ENCODE results near the gene ARL13B. TPM values are rescaled to one million over a fixed set of nuclear protein-coding genes. Genes with fewer than 3 reads are reported as not detected.
"Not testable (repeated sequence)": the region's sequence is repeated elsewhere in the genome, so short reads cannot be mapped to it uniquely, and the experiment has no call there.

The ARL13B gene
- polyA plus RNA-seq, 1 experiment = 4.6 TPM

DNA sequence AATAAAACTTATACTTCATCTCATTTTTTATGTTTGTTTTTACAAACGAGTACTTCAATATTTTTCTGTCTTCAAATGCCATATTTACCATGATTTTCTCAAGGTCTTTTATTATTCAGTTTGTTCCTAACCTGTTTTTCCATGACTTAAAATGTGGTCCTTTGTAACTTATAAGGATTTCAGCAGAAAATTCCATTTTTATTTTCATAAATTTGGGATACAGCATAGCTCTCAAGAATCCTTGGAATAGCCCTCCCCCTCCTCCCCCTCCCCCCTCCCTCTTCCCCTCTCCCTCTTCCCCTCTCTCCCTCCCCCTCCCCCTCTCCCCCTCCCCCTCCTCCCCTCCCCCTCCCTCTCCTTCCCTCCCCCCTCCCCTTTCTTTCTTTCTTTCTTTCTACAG is 63.3 kb downstream of the ARL13B start:
- CTCF ChIA-PET = no interaction called here
- Histone ChIP-seq H3K36me3 (ENCODE audit: control insufficient read depth, insufficient read depth, low read length) (no peaks in the 10 kb centered on the region), H3K4me3 (ENCODE audit: low read depth, low read length) (no peak overlapping the region), H3K27me3 (ENCODE audit: control insufficient read depth, insufficient read depth, low read length) (no peaks in the 10 kb centered on the region)
- TF ChIP-seq, protein P1, sequence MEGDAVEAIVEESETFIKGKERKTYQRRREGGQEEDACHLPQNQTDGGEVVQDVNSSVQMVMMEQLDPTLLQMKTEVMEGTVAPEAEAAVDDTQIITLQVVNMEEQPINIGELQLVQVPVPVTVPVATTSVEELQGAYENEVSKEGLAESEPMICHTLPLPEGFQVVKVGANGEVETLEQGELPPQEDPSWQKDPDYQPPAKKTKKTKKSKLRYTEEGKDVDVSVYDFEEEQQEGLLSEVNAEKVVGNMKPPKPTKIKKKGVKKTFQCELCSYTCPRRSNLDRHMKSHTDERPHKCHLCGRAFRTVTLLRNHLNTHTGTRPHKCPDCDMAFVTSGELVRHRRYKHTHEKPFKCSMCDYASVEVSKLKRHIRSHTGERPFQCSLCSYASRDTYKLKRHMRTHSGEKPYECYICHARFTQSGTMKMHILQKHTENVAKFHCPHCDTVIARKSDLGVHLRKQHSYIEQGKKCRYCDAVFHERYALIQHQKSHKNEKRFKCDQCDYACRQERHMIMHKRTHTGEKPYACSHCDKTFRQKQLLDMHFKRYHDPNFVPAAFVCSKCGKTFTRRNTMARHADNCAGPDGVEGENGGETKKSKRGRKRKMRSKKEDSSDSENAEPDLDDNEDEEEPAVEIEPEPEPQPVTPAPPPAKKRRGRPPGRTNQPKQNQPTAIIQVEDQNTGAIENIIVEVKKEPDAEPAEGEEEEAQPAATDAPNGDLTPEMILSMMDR (IDR thresholded peaks at IDR 0.05; ENCODE audit: insufficient read depth, low read depth, low read length) = no peak
- DNase-seq (ENCODE audit: low read depth) = no peak
- POLR2A ChIA-PET = no interaction called here

DNA sequence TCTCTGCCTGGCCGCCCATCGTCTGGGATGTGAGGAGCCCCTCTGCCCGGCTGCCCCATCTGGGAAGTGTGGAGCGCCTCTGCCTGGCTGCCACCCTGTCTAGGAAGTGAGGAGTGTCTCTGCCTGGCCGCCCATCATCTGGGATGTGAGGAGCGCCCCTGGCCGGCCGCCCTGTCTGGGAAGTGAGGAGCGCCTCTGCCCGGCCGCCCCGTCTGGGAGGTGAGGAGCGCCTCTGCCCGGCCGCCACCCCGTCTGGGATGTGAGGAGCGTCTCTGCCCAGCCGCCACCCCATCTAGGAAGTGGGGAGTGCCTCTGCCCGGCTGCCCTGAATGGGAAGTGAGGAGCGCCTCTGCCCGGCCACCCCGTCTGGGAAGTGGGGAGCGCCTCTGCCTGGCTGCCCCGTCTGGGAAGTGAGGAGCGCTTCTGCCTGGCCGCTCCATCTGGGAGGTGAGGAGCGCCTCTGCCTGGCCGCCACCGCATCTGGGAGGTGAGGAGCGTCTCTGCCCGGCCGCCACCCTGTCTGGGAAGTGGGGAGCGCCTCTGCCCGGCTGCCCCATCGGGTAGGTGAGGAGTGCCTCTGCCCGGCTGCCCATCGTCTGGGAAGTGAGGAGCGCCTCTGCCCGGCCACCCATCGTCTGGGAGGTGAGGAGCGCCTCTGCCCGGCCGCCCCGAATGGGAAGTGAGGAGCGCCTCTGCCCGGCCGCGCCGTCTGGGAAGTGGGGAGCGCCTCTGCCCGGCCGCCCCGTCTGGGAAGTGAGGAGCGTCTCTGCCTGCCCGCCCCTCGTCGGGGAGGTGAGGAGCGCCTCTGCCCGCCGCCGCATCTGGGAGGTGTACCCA is 64.4 kb downstream of the ARL13B start:
- POLR2A ChIA-PET; H3K36me3 ChIP-seq (ENCODE audit: control insufficient read depth, insufficient read depth, low read length); H3K27me3 ChIP-seq (ENCODE audit: control insufficient read depth, insufficient read depth, low read length); CTCF ChIA-PET; H3K4me3 ChIP-seq (ENCODE audit: low read depth, low read length); DNase-seq (ENCODE audit: low read depth): not testable (repeated sequence)

DNA sequence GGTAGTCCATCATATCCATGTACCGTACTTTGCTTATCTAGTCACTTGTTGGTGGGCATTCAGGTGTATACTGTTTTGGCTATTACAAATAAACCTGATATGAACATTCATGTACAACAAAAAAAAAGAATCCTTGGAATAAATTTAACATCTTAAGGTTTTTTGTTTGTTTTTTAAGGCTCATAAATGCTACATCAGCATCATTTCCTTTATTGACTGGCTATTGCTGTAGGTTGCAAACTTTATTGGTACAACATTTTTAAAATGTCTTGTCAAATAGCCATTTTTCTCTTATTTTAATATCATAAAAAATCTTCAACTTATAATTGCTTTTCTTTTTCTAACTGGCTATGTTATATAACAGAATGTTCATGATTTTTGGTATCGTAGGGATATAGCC is 66.6 kb downstream of the ARL13B start:
- ChIA-PET POLR2A (no interaction called here), CTCF (no interaction called here)
- TF ChIP-seq, protein P1 (IDR thresholded peaks at IDR 0.05; ENCODE audit: insufficient read depth, low read depth, low read length) = no peak
- Histone ChIP-seq H3K27me3 (ENCODE audit: control insufficient read depth, insufficient read depth, low read length) (no peaks in the 10 kb centered on the region), H3K4me3 (ENCODE audit: low read depth, low read length) (no peak overlapping the region), H3K36me3 (ENCODE audit: control insufficient read depth, insufficient read depth, low read length) (no peaks in the 10 kb centered on the region)
- no peak for DNase-seq (ENCODE audit: low read depth)

DNA sequence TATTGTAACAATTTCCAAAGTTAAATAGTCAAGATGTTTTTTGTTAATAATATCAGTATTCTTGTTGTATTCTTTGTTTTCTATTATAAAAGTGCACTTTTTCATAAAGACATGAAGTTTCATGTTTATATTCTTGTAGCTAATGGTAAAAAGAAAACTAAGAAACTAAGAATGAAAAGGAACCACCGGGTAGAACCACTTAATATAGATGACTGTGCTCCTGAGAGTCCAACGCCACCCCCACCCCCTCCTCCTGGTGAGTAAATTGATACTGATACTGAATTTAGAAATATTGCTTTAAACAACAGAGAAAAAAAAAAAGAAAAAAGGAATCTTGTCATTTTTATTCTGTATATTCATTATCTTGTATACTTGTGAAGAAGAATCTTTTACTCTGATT is 69.3 kb downstream of the ARL13B start:
- Histone ChIP-seq H3K4me3 (ENCODE audit: low read depth, low read length) (no peak overlapping the region), H3K36me3 (ENCODE audit: control insufficient read depth, insufficient read depth, low read length) (no peaks in the 10 kb centered on the region), H3K27me3 (ENCODE audit: control insufficient read depth, insufficient read depth, low read length) (no peaks in the 10 kb centered on the region)
- TF ChIP-seq, protein P1 (IDR thresholded peaks at IDR 0.05; ENCODE audit: insufficient read depth, low read depth, low read length) = no peak
- DNase-seq (ENCODE audit: low read depth) = no peak
- CTCF ChIA-PET = no interaction called here
- POLR2A ChIA-PET = no interaction called here

DNA sequence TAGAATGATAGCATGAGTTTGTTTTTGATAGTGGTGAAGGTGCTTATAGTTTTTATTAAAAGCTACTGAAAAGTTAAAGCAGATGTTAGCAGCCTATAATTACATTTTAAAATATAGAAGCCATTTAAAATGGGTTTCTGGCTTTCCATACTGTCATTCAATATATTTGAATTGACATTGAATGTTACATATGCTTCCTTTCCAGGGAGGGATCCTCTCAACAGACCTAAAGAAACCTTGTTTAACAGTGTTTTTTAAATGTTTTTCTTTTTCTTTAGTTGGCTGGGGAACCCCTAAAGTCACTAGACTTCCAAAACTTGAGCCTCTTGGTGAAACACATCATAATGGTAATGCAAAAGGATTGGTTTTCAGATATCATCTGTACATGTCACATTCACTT is 70.6 kb downstream of the ARL13B start:
- TF ChIP-seq, protein P1 (IDR thresholded peaks at IDR 0.05; ENCODE audit: insufficient read depth, low read depth, low read length) = no peak
- DNase-seq (ENCODE audit: low read depth) = no peak
- ChIA-PET CTCF (interaction anchor here (1.6 kb wide), 1 partner anchor 14 kb away, joined by 6 read pairs; no protein-coding TSS in a partner anchor), POLR2A (no interaction called here)
- H3K4me3 ChIP-seq (ENCODE audit: low read depth, low read length) = no peak overlapping the region
- H3K27me3 ChIP-seq (ENCODE audit: control insufficient read depth, insufficient read depth, low read length) = no peaks in the 10 kb centered on the region
- H3K36me3 ChIP-seq (ENCODE audit: control insufficient read depth, insufficient read depth, low read length) = no peaks in the 10 kb centered on the region

DNA sequence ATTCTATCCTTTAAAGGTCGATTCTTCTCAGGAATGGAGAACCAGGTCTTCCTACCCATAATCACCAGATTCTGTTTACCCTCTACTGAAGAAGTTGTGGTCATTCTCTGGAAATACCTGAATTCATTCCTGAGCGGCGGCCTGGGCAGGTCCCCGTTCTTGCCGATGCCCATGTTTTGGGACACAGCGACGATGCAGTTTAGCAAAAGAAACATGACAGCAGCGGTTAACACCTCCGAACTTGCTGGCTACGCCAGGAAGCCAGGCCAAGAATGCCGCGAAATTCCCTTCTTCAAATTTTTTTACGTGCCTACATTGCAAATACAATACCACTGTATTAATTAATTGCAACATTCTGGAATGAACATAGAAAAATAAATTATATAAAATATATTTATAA is 81.3 kb downstream of the ARL13B start:
- POLR2A ChIA-PET = no interaction called here
- no peaks in the 10 kb centered on the region for H3K27me3 ChIP-seq (ENCODE audit: control insufficient read depth, insufficient read depth, low read length)
- no peak for DNase-seq (ENCODE audit: low read depth)
- no peaks in the 10 kb centered on the region for H3K36me3 ChIP-seq (ENCODE audit: control insufficient read depth, insufficient read depth, low read length)
- CTCF ChIA-PET = no interaction called here
- H3K4me3 ChIP-seq (ENCODE audit: low read depth, low read length) = no peak overlapping the region
- TF ChIP-seq, protein P1 (IDR thresholded peaks at IDR 0.05; ENCODE audit: insufficient read depth, low read depth, low read length) = no peak

Data from BJ (cell line).